ENCODE measurements around the gene MSH4.
"Not testable (repeated sequence)": the region's sequence is repeated elsewhere in the genome, so short reads cannot be mapped to it uniquely, and the experiment has no call there.

The MSH4 gene

GRCh38 chr1:75932304-75932703, 135.6 kb downstream of the MSH4 start, which contains the start of gene ASB17:
TSS of gene ASB17 (minus strand) at chr1:75932404. CDS start at chr1:75932291, 113 bp downstream.
- no peaks in the 10 kb centered on the region for H3K4me1 Mint-ChIP-seq
- H3K36me3 Mint-ChIP-seq (ENCODE audit: low read depth), result no peaks in the 10 kb centered on the region
- H3K4me3 Mint-ChIP-seq, result no peak within 1 kb of the TSS
- DNase-seq, result no peak
- peaks cover 3% of the 10 kb centered on the region for H3K27me3 Mint-ChIP-seq (ENCODE audit: low read depth, poor library complexity)
- no peak for TF ChIP-seq CTCF (IDR thresholded peaks at IDR 0.05)
- no peaks in the 10 kb centered on the region for H3K9me3 Mint-ChIP-seq
- no peak within 1 kb of the TSS for H3K27ac Mint-ChIP-seq

DNA sequence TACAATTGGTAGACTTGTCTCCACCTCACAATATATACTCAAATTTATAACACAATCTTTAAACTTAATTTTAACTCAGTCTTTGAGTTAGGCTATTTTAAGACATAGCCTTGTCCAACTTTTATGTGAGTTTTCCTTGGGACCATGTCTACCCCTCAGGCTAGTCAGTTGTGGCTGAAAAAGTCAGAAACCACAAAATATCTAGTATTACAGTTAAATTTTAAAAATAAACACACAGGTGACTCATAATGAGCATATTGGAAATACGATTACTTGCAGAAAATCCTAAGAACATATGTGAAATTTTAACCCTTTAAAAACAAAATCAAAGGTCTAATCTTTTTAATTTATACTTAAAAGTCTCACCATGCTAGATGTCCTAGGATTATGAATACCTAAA, 140.4 kb downstream of the MSH4 start:
- no peak overlapping the region for H3K4me3 Mint-ChIP-seq
- DNase-seq, result no peak
- TF ChIP-seq CTCF (IDR thresholded peaks at IDR 0.05), result no peak
- no peaks in the 10 kb centered on the region for H3K4me1 Mint-ChIP-seq
- H3K9me3 Mint-ChIP-seq, result no peaks in the 10 kb centered on the region
- H3K27me3 Mint-ChIP-seq (ENCODE audit: low read depth, poor library complexity), result peaks cover 2% of the 10 kb centered on the region
- no peaks in the 10 kb centered on the region for H3K36me3 Mint-ChIP-seq (ENCODE audit: low read depth)
- H3K27ac Mint-ChIP-seq, result no peak overlapping the region

- H3K36me3 Mint-ChIP-seq (ENCODE audit: low read depth); H3K4me1 Mint-ChIP-seq; H3K27ac Mint-ChIP-seq; H3K4me3 Mint-ChIP-seq; H3K27me3 Mint-ChIP-seq (ENCODE audit: low read depth, poor library complexity); DNase-seq: not testable (repeated sequence)
- H3K9me3 Mint-ChIP-seq, result peaks cover 32% of the 10 kb centered on the region
Measured at GRCh38 chr1:75943037-75943436, 146.4 kb downstream of the MSH4 start.

DNA sequence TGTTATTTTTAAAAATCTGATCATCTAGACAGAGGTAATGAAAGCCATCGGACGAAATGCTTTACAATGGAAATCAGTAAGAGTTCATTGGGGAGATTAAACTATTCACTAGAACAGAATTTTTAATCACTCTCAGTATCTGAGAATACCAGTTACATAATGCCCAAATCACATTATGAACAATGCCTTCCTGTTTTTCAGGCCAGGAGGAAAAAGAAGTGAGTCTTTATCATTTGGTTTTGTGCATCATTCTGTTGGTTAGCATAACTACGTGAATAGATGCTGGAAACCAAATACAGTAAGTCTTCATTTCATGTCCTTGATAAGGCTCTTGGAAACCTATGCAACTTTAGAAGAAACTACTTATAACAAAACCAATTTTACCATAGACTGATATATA, 153.5 kb downstream of the MSH4 start:
- Mint-ChIP-seq H3K4me1 (no peaks in the 10 kb centered on the region), H3K27ac (no peak overlapping the region), H3K27me3 (ENCODE audit: low read depth, poor library complexity) (no peaks in the 10 kb centered on the region), H3K9me3 (peaks cover 19% of the 10 kb centered on the region), H3K36me3 (ENCODE audit: low read depth) (no peaks in the 10 kb centered on the region), H3K4me3 (no peak overlapping the region)
- DNase-seq, result no peak
- TF ChIP-seq CTCF (IDR thresholded peaks at IDR 0.05), result no peak

GRCh38 chr1:75952016-75952415, 155.3 kb downstream of the MSH4 start:
- no peak for DNase-seq
- Mint-ChIP-seq H3K27me3 (ENCODE audit: low read depth, poor library complexity) (no peaks in the 10 kb centered on the region), H3K36me3 (ENCODE audit: low read depth) (no peaks in the 10 kb centered on the region), H3K4me1 (no peaks in the 10 kb centered on the region), H3K27ac (peak overlapping the region; percentile 43), H3K9me3 (peaks cover 4% of the 10 kb centered on the region), H3K4me3 (no peak overlapping the region)
- no peak for TF ChIP-seq CTCF (IDR thresholded peaks at IDR 0.05)

- H3K36me3 Mint-ChIP-seq (ENCODE audit: low read depth), result no peaks in the 10 kb centered on the region
Measured at GRCh38 chr1:75953461-75953860, 156.8 kb downstream of the MSH4 start.

More at GRCh38 chr1:75953461-75953860, 156.8 kb downstream of the MSH4 start:
- no peak overlapping the region for H3K4me3 Mint-ChIP-seq
- no peaks in the 10 kb centered on the region for H3K27me3 Mint-ChIP-seq (ENCODE audit: low read depth, poor library complexity)
- no peak for DNase-seq
- no peak overlapping the region for H3K27ac Mint-ChIP-seq
- no peaks in the 10 kb centered on the region for H3K4me1 Mint-ChIP-seq
- no peak for TF ChIP-seq CTCF (IDR thresholded peaks at IDR 0.05)
- H3K9me3 Mint-ChIP-seq, result no peaks in the 10 kb centered on the region
